GM23338 (cell line): ENCODE measurements around the gene IL22RA1. TPM values are rescaled to one million over a fixed set of nuclear protein-coding genes. Genes with fewer than 3 reads are reported as not detected.

Experiments used
- ATAC-seq: fragments of 200-7000 bp; cut with Tn5 transposase; 3 replicates; pipeline ENCODE4 v1.9.1; 2020
- DNase-seq: peaks from one replicate; pipeline ENCODE4 v3.0.0-alpha.2; 2015; ENCODE audit warnings: low spot score
- H2AFZ ChIP-seq: fragments of 200-600 bp; sonication (generic); 2 replicates; pipeline ENCODE4 v1.8.0; 2016; ENCODE audit warnings: antibody characterized with exemption, mild to moderate bottlenecking, moderate library complexity
- H3F3A ChIP-seq: fragments of 200-600 bp; sonication (generic); replicated peaks from 2 replicates; pipeline ENCODE4 v1.8.0; 2017; ENCODE audit warnings: antibody characterized with exemption, mixed run types, low read depth
- H3K27ac ChIP-seq: fragments of 200-600 bp; sonication (generic); 2 replicates; pipeline ENCODE4 v1.6.1; 2016; ENCODE audit warnings: low read depth
- H3K27me3 ChIP-seq: fragments of 200-600 bp; sonication (generic); 2 replicates; pipeline ENCODE4 v1.8.0; 2016; ENCODE audit warnings: mild to moderate bottlenecking, mixed run types, moderate library complexity; ENCODE audit not compliant: insufficient read depth
- H3K36me3 ChIP-seq: fragments of 200-600 bp; sonication (generic); 2 replicates; pipeline ENCODE4 v1.8.0; 2016; ENCODE audit warnings: mild to moderate bottlenecking; ENCODE audit not compliant: insufficient read depth
- H3K4me1 ChIP-seq: fragments of 200-600 bp; sonication (generic); 2 replicates; pipeline ENCODE4 v1.8.0; 2016; ENCODE audit warnings: mild to moderate bottlenecking, moderate library complexity; ENCODE audit not compliant: insufficient read depth
- H3K4me2 ChIP-seq: fragments of 200-600 bp; sonication (generic); 2 replicates; pipeline ENCODE4 v1.7.1; 2017; ENCODE audit warnings: mixed run types
- H3K4me3 ChIP-seq: fragments of 200-600 bp; sonication (generic); 2 replicates; pipeline ENCODE4 v1.6.1; 2016; ENCODE audit warnings: mixed run types
- H3K79me2 ChIP-seq: fragments of 200-600 bp; sonication (generic); replicated peaks from 2 replicates; pipeline ENCODE4 v1.8.0; 2017; ENCODE audit warnings: mild to moderate bottlenecking; ENCODE audit not compliant: insufficient read depth
- H3K9me2 ChIP-seq: fragments of 200-600 bp; sonication (generic); 2 replicates; pipeline ENCODE4 v1.8.0; 2017; ENCODE audit not compliant: insufficient read depth
- H4K20me1 ChIP-seq: fragments of 200-600 bp; sonication (generic); replicated peaks from 2 replicates; pipeline ENCODE4 v1.8.0; 2017; ENCODE audit warnings: mild to moderate bottlenecking; ENCODE audit not compliant: insufficient read depth
- H3K27ac Mint-ChIP-seq: 2 replicates; pipeline ENCODE4 v1.8.0; 2020; ENCODE audit warnings: inconsistent platforms, mild to moderate bottlenecking, moderate library complexity, mixed read lengths
- H3K27me3 Mint-ChIP-seq: 3 replicates; pipeline ENCODE4 v1.8.0; 2022; ENCODE audit warnings: low read depth, mild to moderate bottlenecking, moderate library complexity, mixed read lengths, inconsistent platforms; ENCODE audit not compliant: insufficient read depth, poor library complexity
- H3K36me3 Mint-ChIP-seq: 3 replicates; pipeline ENCODE4 v1.8.0; 2021; ENCODE audit warnings: low read depth, mild to moderate bottlenecking, inconsistent platforms, moderate library complexity, mixed read lengths
- H3K4me1 Mint-ChIP-seq: 3 replicates; pipeline ENCODE4 v1.8.0; 2020; ENCODE audit warnings: mild to moderate bottlenecking, inconsistent platforms, mixed read lengths
- H3K4me3 Mint-ChIP-seq: 3 replicates; pipeline ENCODE4 v1.8.0; 2021; ENCODE audit warnings: moderate library complexity, mild to moderate bottlenecking, inconsistent platforms, mixed read lengths
- H3K9me3 Mint-ChIP-seq: 3 replicates; pipeline ENCODE4 v1.8.0; 2020; ENCODE audit warnings: moderate library complexity, mild to moderate bottlenecking, inconsistent platforms, mixed read lengths
- CREB1 ChIP-seq: fragments of 250-450 bp; sonication (Bioruptor Pico); IDR thresholded peaks from 2 replicates; pipeline ENCODE4 v1.5.0; 2020; ENCODE audit warnings: low read depth, mild to moderate bottlenecking, moderate library complexity
- NANOG ChIP-seq: IDR thresholded peaks from 2 replicates; pipeline ENCODE4 v1.6.1; 2016; ENCODE audit warnings: antibody characterized with exemption, borderline replicate concordance
- POLR2AphosphoS5 ChIP-seq: IDR thresholded peaks from 2 replicates; pipeline ENCODE4 v1.6.1; 2016; ENCODE audit warnings: antibody characterized with exemption, low read depth
- STAT1 ChIP-seq: IDR thresholded peaks from one replicate; pipeline ENCODE4 v1.6.1; 2016; ENCODE audit warnings: antibody characterized with exemption; ENCODE audit not compliant: unreplicated experiment
- ZNF114 ChIP-seq: fragments of 250-450 bp; sonication (Bioruptor Pico); IDR thresholded peaks from 2 replicates; pipeline ENCODE4 v1.5.0; 2020; ENCODE audit warnings: mild to moderate bottlenecking, moderate library complexity
- ZNF331 ChIP-seq: fragments of 250-450 bp; sonication (Bioruptor Pico); IDR thresholded peaks from 2 replicates; pipeline ENCODE4 v1.5.0; 2020; ENCODE audit warnings: low read depth, mild to moderate bottlenecking, moderate library complexity
- polyA plus RNA-seq: library from polyadenylated mRNA; unstranded; fragments of >200 nt; fragmentation: Nextera tagmentation; extraction: Ambion mirVana; gene quantifications from 2 replicates; pipeline ENCODE4 v1.2.1, GENCODE V29; 2016
- total RNA-seq: library from RNA; depleted of rRNA; stranded (reverse); fragments of >200 nt; shearing (Covaris generic); gene quantifications from 2 replicates; pipeline ENCODE4 v1.2.3, GENCODE V29; 2014
- TF ChIP-seq, protein P1 (sequence below): IDR thresholded peaks from one replicate; pipeline ENCODE4 v1.6.1; 2018; ENCODE audit warnings: antibody characterized with exemption; ENCODE audit not compliant: unreplicated experiment
- TF ChIP-seq, protein P2 (sequence below): fragments of 250-450 bp; sonication (Bioruptor Pico); IDR thresholded peaks from 2 replicates; pipeline ENCODE4 v1.5.0; 2020; ENCODE audit warnings: mild to moderate bottlenecking, moderate library complexity

Gene IL22RA1
- total and polyA plus RNA-seq, 2 experiments from 2014 or later, result 0.11 to 0.28 TPM

DNA sequence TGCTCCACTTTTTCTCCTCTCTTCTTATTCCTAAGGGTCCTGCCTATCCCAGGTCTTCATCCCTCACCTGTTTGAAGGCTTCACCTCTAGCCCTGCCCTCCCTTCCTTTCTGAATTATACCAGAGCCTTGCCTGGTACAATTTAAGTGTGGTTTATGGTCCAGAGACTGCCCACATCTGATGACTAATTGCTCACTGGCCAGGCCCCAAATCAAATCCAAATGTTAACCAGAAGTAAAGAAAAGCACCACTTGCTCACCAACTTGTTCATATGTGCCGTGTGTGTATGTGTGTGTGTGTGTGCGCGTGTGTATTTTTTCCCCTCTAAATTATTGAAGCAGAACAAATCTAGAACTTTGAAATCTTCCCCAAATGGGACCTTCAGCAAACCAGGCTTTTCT, 57.4 kb downstream of the IL22RA1 start:
- Histone ChIP-seq H3K4me3 (no peak overlapping the region), H2AFZ (no peak overlapping the region), H3K4me1 (no peaks in the 10 kb centered on the region), H4K20me1 (no peaks in the 10 kb centered on the region), H3K27ac (no peak overlapping the region), H3K36me3 (no peaks in the 10 kb centered on the region), H3K27me3 (no peaks in the 10 kb centered on the region), H3K79me2 (no peaks in the 10 kb centered on the region), H3K9me2 (no peaks in the 10 kb centered on the region), H3F3A (no peaks in the 10 kb centered on the region), H3K4me2 (no peak overlapping the region)
- H3K9me3 Mint-ChIP-seq, result no peaks in the 10 kb centered on the region
- H3K4me1 Mint-ChIP-seq, result no peaks in the 10 kb centered on the region; the same call in 2 of the 3 replicates
- no peak for TF ChIP-seq CREB1 (CRISPR knock-in tag)
- TF ChIP-seq STAT1, result no peak
- TF ChIP-seq, protein P1, sequence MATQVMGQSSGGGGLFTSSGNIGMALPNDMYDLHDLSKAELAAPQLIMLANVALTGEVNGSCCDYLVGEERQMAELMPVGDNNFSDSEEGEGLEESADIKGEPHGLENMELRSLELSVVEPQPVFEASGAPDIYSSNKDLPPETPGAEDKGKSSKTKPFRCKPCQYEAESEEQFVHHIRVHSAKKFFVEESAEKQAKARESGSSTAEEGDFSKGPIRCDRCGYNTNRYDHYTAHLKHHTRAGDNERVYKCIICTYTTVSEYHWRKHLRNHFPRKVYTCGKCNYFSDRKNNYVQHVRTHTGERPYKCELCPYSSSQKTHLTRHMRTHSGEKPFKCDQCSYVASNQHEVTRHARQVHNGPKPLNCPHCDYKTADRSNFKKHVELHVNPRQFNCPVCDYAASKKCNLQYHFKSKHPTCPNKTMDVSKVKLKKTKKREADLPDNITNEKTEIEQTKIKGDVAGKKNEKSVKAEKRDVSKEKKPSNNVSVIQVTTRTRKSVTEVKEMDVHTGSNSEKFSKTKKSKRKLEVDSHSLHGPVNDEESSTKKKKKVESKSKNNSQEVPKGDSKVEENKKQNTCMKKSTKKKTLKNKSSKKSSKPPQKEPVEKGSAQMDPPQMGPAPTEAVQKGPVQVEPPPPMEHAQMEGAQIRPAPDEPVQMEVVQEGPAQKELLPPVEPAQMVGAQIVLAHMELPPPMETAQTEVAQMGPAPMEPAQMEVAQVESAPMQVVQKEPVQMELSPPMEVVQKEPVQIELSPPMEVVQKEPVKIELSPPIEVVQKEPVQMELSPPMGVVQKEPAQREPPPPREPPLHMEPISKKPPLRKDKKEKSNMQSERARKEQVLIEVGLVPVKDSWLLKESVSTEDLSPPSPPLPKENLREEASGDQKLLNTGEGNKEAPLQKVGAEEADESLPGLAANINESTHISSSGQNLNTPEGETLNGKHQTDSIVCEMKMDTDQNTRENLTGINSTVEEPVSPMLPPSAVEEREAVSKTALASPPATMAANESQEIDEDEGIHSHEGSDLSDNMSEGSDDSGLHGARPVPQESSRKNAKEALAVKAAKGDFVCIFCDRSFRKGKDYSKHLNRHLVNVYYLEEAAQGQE, result no peak
- TF ChIP-seq POLR2AphosphoS5, result no peak
- TF ChIP-seq ZNF114 (CRISPR knock-in tag), result no peak
- TF ChIP-seq, protein P2, sequence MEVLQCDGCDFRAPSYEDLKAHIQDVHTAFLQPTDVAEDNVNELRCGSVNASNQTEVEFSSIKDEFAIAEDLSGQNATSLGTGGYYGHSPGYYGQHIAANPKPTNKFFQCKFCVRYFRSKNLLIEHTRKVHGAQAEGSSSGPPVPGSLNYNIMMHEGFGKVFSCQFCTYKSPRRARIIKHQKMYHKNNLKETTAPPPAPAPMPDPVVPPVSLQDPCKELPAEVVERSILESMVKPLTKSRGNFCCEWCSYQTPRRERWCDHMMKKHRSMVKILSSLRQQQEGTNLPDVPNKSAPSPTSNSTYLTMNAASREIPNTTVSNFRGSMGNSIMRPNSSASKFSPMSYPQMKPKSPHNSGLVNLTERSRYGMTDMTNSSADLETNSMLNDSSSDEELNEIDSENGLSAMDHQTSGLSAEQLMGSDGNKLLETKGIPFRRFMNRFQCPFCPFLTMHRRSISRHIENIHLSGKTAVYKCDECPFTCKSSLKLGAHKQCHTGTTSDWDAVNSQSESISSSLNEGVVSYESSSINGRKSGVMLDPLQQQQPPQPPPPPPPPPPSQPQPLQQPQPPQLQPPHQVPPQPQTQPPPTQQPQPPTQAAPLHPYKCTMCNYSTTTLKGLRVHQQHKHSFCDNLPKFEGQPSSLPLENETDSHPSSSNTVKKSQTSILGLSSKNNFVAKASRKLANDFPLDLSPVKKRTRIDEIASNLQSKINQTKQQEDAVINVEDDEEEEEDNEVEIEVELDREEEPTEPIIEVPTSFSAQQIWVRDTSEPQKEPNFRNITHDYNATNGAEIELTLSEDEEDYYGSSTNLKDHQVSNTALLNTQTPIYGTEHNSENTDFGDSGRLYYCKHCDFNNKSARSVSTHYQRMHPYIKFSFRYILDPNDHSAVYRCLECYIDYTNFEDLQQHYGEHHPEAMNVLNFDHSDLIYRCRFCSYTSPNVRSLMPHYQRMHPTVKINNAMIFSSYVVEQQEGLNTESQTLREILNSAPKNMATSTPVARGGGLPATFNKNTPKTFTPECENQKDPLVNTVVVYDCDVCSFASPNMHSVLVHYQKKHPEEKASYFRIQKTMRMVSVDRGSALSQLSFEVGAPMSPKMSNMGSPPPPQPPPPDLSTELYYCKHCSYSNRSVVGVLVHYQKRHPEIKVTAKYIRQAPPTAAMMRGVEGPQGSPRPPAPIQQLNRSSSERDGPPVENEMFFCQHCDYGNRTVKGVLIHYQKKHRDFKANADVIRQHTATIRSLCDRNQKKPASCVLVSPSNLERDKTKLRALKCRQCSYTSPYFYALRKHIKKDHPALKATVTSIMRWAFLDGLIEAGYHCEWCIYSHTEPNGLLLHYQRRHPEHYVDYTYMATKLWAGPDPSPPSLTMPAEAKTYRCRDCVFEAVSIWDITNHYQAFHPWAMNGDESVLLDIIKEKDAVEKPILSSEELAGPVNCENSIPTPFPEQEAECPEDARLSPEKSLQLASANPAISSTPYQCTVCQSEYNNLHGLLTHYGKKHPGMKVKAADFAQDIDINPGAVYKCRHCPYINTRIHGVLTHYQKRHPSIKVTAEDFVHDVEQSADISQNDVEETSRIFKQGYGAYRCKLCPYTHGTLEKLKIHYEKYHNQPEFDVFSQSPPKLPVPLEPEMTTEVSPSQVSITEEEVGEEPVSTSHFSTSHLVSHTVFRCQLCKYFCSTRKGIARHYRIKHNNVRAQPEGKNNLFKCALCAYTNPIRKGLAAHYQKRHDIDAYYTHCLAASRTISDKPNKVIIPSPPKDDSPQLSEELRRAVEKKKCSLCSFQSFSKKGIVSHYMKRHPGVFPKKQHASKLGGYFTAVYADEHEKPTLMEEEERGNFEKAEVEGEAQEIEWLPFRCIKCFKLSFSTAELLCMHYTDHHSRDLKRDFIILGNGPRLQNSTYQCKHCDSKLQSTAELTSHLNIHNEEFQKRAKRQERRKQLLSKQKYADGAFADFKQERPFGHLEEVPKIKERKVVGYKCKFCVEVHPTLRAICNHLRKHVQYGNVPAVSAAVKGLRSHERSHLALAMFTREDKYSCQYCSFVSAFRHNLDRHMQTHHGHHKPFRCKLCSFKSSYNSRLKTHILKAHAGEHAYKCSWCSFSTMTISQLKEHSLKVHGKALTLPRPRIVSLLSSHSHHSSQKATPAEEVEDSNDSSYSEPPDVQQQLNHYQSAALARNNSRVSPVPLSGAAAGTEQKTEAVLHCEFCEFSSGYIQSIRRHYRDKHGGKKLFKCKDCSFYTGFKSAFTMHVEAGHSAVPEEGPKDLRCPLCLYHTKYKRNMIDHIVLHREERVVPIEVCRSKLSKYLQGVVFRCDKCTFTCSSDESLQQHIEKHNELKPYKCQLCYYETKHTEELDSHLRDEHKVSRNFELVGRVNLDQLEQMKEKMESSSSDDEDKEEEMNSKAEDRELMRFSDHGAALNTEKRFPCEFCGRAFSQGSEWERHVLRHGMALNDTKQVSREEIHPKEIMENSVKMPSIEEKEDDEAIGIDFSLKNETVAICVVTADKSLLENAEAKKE (CRISPR knock-in tag), result no peak
- TF ChIP-seq ZNF331 (CRISPR knock-in tag), result no peak
- no peak for TF ChIP-seq NANOG
- DNase-seq (no peak), ATAC-seq (no peak)
- no peak overlapping the region for H3K4me3 Mint-ChIP-seq
- H3K36me3 Mint-ChIP-seq, result no peaks in the 10 kb centered on the region
- H3K27ac Mint-ChIP-seq, result no peak overlapping the region
- H3K27me3 Mint-ChIP-seq, result peaks cover 8% of the 10 kb centered on the region
